ENCODE results near the gene ZGLP1.
A peak's percentile ranks its signal among the peaks of the same experiment; 100 is the strongest.
"Not testable (repeated sequence)": the region's sequence is repeated elsewhere in the genome, so short reads cannot be mapped to it uniquely, and the experiment has no call there.

ZGLP1 gene

GRCh38 chr19:10292789-10293636 is 16.6 kb downstream of the ZGLP1 start:
- DNase-seq: no peak

DNA sequence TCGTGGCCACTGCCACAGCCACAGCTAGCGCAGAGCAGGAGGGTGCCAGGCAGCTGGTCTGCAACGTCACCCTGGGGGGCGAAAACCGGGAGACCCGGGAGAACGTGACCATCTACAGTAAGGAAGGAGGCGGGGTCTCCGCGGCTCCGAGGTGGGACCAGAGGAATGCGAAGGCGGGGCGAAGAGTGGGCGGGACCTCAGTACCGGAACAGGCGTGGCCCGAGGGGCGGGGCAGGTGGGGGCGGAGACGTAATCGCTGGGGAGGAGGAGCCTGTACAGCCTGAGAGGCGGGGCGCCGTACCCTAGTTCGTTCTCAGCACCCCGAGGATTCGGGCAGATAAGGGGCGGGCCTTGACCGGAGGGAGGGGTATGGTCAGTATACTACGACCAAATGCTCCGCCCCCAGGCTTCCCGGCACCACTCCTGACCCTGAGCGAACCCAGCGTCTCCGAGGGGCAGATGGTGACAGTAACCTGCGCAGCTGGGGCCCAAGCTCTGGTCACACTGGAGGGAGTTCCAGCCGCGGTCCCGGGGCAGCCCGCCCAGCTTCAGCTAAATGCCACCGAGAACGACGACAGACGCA is 17.3 kb downstream of the ZGLP1 start:
- peak; percentile 52 for DNase-seq

DNA sequence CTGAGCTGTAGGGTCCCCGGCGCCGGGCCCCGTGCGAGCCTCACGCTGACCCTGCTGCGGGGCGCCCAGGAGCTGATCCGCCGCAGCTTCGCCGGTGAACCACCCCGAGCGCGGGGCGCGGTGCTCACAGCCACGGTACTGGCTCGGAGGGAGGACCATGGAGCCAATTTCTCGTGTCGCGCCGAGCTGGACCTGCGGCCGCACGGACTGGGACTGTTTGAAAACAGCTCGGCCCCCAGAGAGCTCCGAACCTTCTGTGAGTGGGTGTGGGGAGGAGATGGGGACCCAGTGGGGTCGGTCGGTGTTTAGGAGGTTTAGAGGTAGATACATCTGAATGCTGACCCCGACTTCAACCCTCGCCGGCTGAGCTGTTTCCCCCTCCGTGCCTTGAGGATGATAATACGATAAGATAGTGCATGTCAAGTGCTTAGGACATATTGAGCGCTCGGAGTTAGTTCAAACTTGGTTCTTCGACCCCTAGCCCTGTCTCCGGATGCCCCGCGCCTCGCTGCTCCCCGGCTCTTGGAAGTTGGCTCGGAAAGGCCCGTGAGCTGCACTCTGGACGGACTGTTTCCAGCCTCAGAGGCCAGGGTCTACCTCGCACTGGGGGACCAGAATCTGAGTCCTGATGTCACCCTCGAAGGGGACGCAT is 17.9 kb downstream of the ZGLP1 start:
- no peak for DNase-seq

DNA sequence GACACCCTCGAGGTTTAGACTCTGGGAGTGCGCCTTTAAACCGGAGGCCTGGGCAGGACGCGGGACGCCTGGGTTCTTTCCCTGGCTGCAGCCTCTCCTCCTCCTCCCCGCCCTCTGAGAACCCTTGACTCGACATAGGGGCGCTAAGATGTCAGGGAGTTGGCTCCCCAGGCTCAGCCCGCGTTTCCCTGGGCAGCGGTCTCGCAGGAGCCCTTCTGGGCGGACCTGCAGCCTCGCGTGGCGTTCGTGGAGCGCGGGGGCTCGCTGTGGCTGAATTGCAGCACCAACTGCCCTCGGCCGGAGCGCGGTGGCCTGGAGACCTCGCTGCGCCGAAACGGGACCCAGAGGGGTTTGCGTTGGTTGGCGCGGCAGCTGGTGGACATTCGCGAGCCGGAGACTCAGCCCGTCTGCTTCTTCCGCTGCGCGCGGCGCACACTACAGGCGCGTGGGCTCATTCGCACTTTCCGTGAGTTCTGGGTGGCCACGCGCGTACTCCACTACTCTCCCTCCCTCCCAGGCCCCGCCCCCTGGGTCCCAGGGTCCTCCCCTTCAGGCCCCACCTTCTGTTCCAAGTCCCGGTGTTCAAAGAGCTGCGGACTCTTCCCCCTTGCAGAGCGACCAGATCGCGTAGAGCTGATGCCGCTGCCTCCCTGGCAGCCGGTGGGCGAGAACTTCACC is 18.6 kb downstream of the ZGLP1 start:
- peak; percentile 21 for DNase-seq

DNA sequence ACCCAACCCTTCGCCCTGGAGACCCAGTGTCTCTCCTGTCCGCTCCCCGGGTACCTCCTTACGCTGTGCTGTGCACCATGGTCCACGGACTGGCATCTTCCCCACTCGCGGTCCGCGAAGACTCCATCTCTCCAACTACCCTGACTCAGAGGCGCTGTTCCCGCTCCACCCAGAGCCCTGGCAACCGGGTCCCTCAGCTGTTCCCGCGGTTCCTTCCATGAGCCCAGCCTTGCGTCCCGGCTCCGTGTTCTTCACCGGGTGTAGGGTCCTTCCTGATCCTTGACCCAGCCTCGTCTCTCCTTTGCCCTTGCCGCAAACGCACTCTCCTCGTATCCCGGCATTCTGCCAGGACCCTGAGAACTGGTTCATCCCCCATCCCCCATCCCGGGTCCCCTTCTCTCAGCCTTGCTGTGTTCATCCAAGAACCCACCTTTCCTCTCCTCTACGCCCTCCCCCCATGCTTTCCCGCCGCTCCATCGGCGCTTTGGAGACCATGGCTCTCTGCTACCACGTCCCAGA is 19.2 kb downstream of the ZGLP1 start:
- DNase-seq: no peak

DNA sequence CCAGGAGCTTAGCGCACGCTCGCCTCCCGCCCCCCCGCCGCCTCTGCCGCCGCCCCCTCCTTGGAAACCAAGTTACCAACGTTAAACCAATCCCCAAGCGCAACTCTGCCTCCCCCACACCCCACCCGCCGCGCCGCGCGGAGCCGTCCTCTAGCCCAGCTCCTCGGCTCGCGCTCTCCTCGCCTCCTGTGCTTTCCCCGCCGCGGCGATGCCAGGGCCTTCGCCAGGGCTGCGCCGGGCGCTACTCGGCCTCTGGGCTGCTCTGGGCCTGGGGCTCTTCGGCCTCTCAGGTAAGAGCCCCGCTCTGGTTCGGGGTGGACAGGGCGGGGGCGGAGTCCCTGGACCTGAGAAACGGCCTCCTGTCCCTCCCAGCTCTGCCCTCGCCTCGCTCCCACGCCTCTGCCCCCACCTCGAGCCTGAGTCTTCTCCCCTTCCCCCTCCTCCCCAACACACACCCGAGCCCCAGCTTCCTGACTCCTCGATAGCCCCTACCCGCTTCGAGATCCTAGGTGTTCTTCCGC is 19.7 kb downstream of the ZGLP1 start, which contains the start of gene ICAM5:
ICAM5 (plus strand) TSS at position 117 of the 521 bp plus-strand sequence; CDS start at position 209, 92 bp downstream.
- peak; percentile 17 for DNase-seq

DNA sequence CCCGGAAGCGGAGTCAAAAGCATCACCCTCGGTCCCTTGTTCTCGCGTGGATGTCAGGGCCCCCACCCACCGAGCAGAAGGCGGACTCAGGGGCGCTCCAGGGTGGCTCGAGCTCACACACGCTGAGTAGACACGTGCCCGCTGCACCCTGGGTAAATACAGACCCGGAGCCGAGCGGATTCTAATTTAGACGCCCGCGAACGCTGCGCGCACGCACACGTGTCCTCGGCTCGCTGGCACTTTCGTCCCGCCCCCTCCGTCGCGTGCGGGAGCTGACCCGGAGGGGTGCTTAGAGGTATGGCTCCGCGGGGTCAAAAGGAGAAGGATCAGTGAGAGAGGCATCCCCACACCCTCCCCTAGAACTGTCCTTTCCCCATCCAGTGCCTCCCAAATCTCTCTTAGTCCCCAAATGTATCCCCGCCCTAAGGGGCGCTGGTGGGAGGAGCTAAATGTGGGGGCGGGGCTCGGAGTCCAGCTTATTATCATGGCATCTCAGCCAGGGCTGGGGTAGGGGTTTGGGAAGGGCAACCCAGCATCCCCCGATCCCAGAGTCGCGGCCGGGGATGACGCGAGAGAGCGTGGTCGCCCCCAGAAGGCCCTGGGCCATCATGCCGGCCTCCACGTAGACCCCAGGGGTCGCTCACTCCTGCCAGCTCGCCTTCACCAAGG is 20.3 kb downstream of the ZGLP1 start:
- DNase-seq: peak; percentile 73

DNA sequence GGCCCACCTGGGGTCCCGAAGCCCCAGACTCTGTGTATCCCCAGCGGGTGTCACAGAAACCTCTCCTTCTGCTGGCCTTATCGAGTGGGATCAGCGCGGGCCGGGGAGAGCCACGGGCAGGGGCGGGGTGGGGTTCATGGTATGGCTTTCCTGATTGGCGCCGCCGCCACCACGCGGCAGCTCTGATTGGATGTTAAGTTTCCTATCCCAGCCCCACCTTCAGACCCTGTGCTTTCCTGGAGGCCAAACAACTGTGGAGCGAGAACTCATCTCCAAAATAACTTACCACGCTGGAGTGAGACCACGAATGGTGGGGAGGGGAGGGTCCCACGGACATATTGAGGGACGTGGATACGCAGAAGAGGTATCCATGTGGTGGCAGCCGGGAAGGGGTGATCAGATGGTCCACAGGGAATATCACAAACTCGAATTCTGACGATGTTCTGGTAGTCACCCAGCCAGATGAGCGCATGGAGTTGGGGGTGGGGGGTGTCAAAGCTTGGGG is 20.9 kb downstream of the ZGLP1 start:
- DNase-seq: peak; percentile 7

GRCh38 chr19:10286803-10287737 is 22.5 kb downstream of the ZGLP1 start, which contains the start of gene ICAM4:
Gene ICAM4 (plus strand): TSS chr19:10286955. CDS start chr19:10287013, 58 bp downstream.
- DNase-seq: no peak

- DNase-seq: no peak
These were observed 24.2 kb downstream of the ZGLP1 start for GRCh38 chr19:10285393-10285792.

DNA sequence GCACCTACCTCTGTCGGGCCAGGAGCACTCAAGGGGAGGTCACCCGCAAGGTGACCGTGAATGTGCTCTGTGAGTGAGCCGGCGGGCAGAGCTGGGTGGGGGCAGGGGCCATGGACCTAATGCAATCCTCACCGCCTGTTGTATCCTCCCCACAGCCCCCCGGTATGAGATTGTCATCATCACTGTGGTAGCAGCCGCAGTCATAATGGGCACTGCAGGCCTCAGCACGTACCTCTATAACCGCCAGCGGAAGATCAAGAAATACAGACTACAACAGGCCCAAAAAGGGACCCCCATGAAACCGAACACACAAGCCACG is 24.7 kb downstream of the ZGLP1 start:
- DNase-seq: no peak

GRCh38 chr19:10284065-10284959 is 25.3 kb downstream of the ZGLP1 start:
- no peak for DNase-seq

- no peak for DNase-seq
These were observed 26.1 kb downstream of the ZGLP1 start for GRCh38 chr19:10283301-10284064.

DNA sequence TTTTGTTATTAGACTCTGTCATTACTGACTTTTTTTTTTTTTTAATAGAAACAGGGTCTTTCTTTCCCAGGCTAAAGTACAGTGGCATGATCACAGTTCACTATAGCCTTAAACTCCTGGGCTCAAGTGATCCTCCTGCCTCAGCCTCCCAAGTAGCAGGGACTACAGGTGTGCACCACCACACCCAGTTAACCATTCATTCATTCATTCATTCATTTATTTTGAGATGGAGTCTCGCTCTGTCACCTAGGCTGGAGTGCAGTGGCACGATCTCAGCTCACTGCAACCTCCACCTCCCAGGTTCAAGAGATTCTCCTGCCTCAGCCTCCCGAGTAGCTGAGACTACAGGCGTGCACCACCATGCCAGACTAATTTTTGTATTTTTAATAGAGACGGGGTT is 27.6 kb downstream of the ZGLP1 start:
- DNase-seq: not testable (repeated sequence)

DNA sequence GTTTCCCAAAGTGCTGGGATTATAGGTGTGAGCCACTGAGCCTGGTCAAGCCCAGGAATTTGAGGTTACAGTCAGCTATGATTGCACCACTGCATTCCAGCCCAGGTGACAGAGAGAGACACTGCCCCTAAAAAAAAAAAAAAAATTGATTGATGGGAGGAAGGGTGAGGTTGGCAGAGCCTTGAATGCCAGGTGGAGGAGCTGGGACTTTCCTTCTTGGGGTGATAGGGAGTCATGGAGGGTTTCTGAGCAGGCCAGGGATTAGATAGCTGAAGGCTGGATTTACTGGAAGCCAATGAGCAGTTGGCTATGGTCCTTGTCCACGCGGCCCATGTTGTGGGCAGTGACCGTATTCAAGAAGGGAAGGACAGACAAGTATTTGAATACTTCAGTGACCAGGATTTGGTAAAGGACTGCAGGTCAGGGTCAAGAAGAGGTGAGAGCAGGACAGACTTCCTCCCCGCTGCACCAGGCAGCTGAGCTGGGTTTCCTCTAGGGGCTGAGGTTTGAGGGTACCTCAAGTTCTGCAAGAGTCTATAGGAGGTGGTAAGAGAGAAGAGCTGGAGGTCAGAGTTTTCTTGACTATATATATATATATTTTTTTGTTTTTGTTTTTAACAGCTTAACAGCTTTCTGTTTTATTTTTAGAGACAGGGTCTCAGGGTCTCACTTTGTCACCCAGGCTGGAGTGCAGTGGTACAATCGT is 29.7 kb downstream of the ZGLP1 start:
- DNase-seq: no peak

DNA sequence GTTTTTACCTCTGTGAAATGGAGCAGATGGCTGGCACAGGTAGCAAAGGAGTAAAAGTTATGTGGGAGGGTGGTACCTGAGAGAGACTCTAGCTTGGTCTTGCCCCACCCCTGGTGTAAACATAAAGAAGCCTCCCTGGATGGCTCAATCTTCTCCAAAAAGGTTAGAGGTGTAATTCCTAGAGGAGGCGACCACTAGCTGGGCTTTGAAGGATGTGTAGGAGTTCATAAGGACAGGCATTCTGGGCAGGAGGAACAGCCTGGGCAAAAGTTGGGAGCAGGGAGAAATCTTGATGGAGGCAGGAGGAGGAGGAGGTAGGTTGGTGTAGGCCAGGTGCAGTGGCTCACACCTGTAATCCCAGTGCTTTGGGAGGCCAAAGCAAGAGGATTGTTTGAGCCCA is 30.7 kb downstream of the ZGLP1 start:
- no peak for DNase-seq

- DNase-seq: no peak
These were observed 31.6 kb downstream of the ZGLP1 start for GRCh38 chr19:10277795-10278589.
